CD4-positive, alpha-beta T cell treated with Interleukin-15 for 4 hours (primary cell): Measurements from ENCODE around the gene UBE2I.
A peak's percentile ranks its signal among the peaks of the same experiment; 100 is the strongest.

Source experiments
- DNase-seq: peaks from one replicate; pipeline ENCODE4 v3.0.0-alpha.2; 2020; ENCODE audit warnings: low spot score

Gene UBE2I

DNA sequence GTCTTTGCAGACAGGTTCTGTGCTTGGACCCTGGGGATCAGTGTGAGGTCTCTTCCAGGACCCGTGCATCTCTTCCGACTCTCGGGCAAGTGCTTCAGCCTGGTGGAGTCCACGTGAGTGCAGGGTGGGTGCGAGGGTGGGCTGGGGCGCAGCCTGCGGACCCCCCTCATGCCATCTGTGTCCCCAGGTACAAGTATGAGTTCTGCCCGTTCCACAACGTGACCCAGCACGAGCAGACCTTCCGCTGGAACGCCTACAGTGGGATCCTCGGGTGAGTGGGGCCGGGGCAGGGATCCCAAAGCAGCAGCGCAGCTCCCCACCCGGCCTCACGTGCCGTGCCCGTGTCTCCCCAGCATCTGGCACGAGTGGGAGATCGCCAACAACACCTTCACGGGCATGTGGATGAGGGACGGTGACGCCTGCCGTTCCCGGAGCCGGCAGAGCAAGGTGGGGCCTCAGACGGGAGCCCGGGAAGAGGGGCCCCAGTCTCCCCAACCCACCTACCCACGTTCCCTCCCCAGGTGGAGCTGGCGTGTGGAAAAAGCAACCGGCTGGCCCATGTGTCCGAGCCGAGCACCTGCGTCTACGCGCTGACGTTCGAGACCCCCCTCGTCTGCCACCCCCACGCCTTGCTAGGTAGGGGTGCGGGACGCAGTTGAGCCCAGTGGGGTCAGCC, 52.4 kb downstream of the UBE2I start:
- DNase-seq, result no peak

DNA sequence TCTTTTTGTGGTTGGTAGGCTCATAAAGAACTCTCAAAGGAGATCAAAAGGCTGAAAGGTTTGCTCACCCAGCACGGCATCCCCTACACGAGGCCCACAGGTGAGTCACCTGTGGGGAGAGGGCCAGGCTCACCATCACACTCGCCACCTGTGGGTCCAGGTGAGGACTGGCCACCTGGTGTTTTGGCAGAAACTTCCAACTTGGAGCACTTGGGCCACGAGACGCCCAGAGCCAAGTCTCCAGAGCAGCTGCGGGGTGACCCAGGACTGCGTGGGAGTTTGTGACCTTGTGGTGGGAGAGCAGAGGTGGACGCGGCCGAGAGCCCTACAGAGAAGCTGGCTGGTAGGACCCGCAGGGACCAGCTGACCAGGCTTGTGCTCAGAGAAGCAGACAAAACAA, 53.4 kb downstream of the UBE2I start:
- no peak for DNase-seq

DNA sequence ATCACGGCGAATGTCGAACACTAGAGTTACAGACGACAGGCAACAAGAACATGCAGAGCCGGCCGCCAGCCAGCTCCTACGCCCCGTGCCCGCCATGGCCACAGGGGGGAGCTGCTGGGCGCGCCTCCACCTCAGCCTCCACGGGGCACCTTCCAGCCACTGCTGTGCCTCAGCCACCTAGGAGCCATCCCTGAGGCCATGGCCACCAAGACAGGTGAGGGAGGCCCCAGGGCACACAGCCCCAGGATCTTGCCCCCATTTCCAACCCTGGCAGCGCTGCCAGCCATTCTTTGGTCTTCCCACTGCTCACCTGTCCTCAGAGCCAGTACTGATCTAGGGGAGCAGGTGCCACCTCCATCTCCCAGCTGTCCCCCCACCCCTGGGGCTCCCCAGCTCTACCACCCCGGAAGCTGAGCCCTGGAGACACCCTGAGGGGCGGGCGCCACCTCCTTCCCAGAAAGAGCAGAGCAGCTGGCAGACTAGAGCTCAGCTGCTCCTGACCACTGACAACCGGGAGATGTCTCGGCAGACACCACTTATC, 54.1 kb downstream of the UBE2I start:
- DNase-seq, result peak; percentile 68

DNA sequence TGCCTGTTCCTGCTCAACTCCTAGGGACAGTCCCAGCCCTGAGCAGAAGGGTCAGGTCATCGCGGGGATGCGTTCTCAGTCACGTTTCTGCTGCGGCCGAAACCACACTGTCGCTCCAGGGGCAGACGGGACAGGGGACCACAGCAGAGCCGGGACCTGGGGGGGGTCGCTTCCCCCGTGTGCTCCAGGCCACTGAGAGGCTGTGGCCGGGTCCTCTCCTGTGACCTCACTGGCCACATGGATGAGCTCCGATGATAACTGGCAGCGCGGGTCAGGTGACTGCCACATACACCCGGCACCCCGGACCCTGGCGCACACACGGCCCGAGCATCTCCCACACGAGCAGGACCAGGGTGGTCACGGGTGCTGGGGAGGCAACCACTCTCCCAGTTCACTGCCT, 55.1 kb downstream of the UBE2I start:
- no peak for DNase-seq

DNA sequence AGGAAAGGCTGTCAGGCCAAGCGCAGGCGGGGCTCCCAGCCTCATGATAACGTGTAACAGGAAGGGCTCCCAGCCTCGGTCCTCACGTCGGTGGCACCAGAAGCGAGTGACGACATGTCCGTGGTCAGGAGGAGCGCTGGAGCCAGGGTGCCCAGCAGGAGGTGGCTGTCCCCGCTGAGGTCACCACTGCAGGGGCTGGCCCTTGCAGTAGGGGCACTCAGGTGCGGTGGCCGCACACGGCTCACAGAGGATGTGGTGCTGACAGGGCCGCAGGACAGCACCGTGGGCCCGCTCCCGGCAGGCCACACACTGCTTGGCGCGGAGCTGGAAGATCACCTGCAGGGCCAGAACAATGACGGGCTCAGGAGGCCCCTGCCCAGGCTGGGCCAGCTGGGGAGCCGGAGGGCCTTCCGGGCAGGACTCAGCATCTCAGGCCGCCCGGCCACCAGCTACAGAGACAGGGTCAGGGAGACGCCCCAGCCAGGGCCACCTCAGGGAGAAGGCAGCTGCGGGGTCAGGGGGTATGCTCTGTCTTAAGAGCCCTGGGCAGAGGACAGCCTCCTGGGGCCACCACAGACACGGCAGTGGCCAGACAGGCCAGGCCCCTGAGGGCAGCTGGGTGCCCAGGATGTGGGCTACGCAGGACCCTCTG, 56.8 kb downstream of the UBE2I start:
- no peak for DNase-seq

DNA sequence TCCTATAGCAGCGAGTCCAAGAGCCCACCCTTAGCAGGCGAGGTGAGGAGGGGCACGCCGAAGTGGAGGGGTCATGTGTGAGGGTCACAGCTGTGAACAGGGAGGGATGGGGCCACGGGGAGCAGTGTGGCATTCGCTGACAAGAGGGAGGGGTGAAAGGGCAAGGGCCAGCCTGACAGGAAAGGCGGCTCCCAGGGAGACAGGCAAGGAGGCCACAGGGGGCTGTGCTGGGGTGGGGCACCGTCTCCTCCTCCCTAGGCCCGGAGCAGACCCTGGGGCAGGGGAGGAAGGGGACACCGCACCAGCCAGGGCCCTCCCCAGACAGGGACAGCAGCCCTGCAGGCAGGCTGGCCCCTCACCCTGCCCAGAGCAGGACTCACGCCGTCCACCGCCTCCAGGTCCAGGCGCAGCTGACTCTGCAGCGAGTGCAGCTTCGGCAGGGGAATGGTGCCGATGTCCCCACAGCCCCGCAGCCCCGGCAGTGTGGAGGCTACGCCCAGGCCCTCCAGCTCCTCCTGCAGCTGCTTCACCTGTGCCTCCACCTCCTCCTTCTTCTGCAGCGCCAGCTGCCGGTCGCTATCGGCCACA, 57.4 kb downstream of the UBE2I start:
- no peak for DNase-seq

DNA sequence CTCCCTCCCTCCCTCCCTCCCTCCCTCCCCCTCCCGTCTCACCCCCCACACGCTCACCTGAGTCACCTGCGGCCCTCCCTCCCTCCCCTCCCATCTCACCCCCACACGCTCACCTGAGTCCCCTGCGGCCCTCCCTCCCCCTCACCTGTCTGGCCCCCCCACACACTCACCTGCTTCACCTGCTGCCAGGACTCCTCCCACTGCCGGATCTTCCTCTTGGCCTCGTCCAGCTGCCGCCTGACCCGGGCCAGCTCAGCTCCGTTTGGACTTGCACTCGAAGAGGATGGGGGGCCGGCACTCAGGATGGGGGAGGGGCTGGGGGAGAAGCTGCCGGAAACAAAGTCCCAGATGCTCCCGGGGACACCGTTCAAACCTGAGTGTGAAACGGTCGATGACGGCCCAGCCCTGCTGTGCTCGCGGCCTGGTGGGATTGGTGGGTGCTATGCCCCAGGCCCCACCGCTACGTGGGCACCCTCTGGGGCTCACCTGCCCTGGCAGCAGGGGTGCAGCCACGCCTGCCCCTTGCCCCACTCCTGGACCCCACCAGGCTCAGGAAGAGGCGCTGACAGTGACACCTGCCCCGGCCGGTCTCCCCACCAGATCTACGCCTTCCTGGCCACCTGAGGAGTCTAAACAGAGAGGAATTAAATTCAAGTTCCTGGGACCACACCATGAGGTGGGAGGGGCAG, 58.2 kb downstream of the UBE2I start:
- DNase-seq, result no peak

DNA sequence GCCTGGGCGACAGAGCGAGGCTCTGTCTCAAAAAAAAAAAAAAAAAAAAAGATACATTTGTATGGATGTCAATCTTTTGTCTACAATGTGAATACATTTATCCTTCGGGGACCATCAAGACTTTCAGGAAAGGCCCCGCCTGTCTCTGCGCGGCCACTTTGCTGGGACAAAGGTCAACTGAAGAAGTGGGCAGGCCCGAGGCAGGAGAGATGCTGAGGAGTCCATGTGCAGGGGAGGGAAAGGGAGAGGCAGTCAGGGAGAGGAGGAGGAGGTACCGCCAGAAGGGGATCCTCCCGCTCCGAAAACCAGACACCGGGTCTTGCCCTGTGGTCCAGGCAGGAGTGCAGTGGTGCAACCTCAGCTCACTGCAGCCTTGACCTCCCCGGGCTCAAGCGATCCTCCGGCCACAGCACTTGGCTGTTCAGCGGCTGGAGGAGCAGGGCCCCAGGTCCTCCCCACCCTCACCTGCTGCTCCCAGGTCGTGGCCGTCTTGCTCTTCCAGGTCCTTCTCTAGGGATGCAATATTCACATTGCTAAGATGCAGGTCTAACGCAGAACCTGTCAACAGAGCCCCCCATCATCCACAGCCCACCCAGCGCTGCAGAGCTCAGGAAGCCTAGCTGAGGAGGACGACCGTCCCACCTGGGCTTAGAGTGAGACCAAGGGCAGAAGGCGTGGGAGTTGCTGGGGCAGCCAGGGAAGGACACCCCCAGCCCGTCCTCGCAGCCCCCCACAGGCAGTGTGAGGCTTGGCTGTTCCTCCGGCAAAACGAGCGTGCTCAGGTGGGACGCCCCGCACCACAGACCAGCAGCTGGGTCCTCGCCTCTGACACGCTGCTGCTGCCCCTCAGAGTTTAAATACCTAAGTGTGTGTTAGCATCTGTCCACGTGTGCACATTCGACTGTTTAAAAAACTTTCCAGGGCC, 61.9 kb downstream of the UBE2I start:
- DNase-seq, result no peak

DNA sequence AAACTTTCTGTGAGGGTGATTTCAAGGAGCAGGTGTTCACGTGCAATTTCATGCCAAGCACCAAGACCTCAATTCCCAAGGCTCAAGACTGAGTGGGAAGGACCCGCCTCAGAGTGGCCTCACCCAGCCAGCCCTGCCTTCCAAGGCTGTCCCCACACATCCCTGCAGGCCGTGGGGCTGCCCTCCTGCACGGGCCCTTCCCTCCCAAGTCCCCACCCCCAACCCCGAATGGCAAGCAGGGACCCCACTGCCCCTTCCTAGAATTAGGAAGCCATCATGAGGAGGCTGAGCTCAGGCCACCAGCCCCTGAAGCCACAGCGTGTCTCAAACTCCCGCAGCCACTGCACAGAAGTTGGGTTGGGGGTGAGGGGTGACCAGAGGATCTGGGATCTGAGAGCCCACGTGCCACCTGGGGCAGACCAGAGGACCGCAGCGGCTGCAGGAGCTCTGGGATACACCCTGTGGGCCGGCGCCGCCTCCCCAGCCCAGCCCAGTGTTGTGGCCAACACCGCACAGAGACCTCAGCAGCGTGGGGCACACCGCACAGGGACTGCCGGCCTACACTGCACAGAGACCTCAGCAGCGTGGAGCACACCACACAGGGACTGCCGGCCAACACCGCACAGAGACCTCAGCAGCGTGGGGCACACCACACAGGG, 63.0 kb downstream of the UBE2I start:
- DNase-seq, result no peak

DNA sequence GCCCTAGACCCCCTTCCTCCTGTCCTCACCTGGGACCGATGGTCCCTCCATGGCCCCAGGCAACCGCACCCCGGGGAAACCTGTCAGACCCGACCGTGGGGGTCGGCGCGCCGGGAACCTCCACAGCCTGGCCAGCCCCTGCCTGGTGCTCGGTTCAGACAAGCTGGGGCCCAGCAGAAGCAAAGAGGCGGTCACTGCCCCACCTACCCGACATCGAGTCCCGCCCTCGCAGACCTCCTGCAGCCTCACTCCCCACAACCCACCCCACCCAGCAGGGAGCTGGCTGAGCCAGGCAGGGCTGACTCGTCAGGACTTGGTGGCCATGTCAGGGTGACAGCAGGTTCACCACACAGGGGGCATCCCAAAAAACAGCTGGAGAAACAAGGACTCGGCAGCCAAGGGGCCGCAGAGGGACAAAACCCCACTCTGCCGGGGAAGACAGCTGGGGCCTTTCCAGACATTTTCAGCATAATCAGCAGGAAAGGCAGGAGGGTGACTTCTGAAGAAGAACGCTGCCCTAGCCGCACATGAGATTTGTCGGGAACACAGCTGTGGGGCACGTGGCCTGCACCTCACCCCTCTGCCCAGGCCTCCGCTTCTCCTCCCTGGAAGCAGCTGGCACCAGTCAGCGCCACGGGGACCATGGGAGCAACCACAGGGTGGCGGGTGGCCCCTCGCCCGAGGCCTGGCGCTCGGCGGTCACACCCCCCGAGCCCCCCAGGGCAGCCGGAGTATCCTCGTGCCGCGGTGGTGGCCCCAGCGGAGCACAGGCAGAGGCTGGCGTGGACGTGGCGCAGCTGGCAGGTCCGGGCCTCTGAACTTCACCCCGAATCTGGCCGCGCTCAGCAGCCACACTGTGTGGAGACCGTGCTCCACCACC, 65.2 kb downstream of the UBE2I start:
- DNase-seq, result no peak

DNA sequence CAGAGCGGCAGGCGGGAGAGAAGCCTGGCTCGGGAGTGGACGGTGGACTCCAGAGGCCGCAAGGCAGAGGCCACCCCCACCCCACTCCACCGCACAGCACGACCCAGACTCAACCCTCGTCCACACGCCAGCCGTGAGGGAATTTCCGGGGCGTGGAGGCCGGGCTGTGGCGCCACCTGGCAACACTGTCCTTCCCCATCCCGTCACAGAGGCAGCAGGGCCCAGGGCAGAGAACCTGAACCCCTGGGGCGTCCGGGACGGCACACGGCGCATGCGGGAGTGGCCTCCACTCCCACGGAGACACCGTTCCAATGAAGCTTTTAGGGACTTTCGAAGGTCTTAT, 65.8 kb downstream of the UBE2I start:
- DNase-seq, result no peak

DNA sequence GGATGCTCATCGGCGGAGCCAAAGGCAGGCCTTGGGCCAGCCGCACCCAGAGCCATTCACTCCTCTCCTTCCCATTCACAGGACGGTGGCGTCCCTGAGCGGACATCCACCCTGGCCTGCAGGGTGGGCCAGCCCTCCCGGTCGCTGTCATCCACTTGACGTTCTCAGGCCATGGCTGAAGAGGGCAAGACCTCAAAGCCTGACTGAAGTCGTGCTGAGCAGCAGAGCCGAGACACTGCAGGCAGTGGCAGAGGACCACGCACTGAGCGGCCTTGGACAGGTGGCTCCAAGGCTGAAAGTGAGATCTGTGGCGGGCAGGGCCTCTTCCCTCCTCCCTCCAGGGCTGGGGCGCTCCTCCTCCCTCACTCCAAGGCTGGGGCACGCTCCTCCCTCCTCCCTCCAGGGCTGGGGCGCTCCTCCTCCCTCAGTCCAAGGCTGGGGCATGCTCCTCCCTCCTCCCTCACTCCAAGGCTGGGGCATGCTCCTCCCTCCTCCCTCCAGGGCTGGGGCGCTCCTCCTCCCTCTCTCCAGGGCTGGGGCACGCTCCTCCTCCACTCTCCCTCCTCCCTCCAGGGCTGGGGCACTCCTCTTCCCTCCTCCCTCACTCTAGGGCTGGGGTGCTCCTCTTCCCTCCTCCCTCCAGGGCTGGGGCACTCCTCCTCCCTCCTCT, 66.4 kb downstream of the UBE2I start:
- DNase-seq, result no peak
